Breast epithelium (tissue), 4 donors: ENCODE results near the gene CDH4. TPM values are rescaled to one million over a fixed set of nuclear protein-coding genes. Genes with fewer than 3 reads are reported as not detected.

Experiments used
- DNase-seq, 2 donors: peaks; one replicate each; pipeline ENCODE4 v3.0.0-alpha.2; 2019; ENCODE audit warnings: low spot score in 2 of 2
- H3K27ac ChIP-seq, 2 donors: fragments of 200-600 bp; sonication (generic) in 1 of 2; one replicate each; pipeline ENCODE4 v1.5.1; 2016 to 2019; ENCODE audit warnings: mild to moderate bottlenecking in 1 of 2
- H3K27me3 ChIP-seq, 2 donors: fragments of 200-600 bp; sonication (generic) in 1 of 2; one replicate each; pipeline versions ENCODE4 v1.5.1 to v1.6.0; 2017 to 2019; ENCODE audit warnings: control low read depth in 1 of 2, mild to moderate bottlenecking in 1 of 2
- H3K36me3 ChIP-seq: fragments of 200-600 bp; one replicate; pipeline ENCODE4 v1.5.1; 2019
- H3K4me1 ChIP-seq, 2 donors: fragments of 200-600 bp; sonication (generic); one replicate each; pipeline ENCODE4 v1.5.1; 2016 to 2019; ENCODE audit warnings: control low read depth in 1 of 2
- H3K4me3 ChIP-seq, 3 donors: fragments of 200-600 bp; sonication (generic); 1 replicate in 2 of 3; 2 replicates in 1 of 3; pipeline ENCODE4 v1.5.1; 2016 to 2019; ENCODE audit warnings: mild to moderate bottlenecking in 3 of 3, moderate library complexity in 2 of 3
- H3K9me3 ChIP-seq, 2 donors: fragments of 200-600 bp; sonication (generic) in 1 of 2; one replicate each; pipeline ENCODE4 v1.5.1; 2016 to 2019; ENCODE audit warnings: control low read depth in 1 of 2
- POLR2A ChIP-seq: fragments of 450-650 bp; IDR thresholded peaks from one replicate; pipeline ENCODE4 v1.6.1; 2016; ENCODE audit warnings: antibody characterized with exemption, mild to moderate bottlenecking, moderate library complexity
- POLR2AphosphoS5 ChIP-seq, 3 donors: sonication (generic); formaldehyde crosslinking; IDR thresholded peaks; one replicate each; pipeline ENCODE4 v1.6.1; 2017; ENCODE audit warnings: antibody characterized with exemption in 3 of 3
- intact Hi-C: fragments of 100-400 bp; cut with DNase I; formaldehyde crosslinking; loops from one replicate; pipeline ENCODE4 v1.15.1; 2023; ENCODE audit warnings: low total_unique reads
- total RNA-seq, 3 donors: library from RNA; depleted of rRNA; stranded (reverse); fragments of >200 nt; gene quantifications; one replicate each; pipeline ENCODE4 v1.1.0, GENCODE V29; 2016
- TF ChIP-seq, protein P1 (sequence below), 3 donors: fragments of 450-650 bp; IDR thresholded peaks; one replicate each; pipeline ENCODE4 v1.5.1; 2016 to 2017; ENCODE audit warnings: antibody characterized with exemption in 3 of 3, mild to moderate bottlenecking in 3 of 3, moderate library complexity in 3 of 3

Gene CDH4
- total RNA-seq, 3 donors from 2014 or later: under 0.01 TPM; not detected in 2

DNA sequence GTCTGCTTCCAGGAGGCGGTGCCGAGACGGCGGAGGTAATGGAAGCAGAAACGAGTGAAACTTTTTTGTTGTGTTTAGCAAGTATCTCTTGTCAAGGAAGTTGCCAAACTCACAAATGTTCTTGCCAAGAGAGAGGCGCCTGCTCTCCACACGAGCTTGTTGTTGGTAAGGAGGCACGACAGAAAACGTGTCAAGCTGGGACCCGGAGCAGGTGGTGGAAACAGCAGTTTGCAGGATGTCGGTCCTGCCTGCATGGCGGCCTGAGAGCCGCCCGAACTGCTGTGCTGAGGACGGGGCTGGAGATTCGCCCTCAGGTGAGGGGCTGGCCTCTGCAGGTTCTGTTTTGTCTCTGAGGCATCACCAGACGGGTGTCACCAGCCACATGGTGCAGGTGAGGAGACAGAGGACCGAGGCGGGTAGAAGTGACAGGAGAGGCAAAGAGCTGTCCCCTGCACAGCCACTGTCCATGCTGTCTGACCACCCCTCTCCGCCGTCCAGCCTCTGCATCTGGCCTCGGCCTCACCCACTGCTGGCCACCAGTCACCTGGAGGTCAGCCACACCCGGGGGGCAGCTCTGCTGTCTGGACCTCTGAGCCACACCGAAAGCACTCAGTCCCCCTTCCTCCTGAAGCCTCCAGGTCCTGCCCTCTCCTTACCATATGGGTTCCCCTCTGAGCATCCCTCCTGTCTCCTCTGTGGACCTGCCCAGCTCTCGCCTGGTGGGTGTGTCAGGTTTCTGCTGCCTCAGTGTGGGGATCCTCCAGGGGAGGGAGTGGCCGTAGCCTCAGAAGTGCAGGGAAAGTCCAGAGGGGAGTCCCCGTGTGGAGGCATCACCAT is 552.1 kb downstream of the CDH4 start:
- no peak overlapping the region for H3K27ac ChIP-seq
- intact Hi-C loops: no loop called here
- H3K4me3 ChIP-seq: peak overlapping the region in 2 of 3 donors; percentile 12 to 41
- H3K4me1 ChIP-seq: no peaks in the 10 kb centered on the region
- no peaks in the 10 kb centered on the region for H3K9me3 ChIP-seq
- DNase-seq: no peak
- H3K27me3 ChIP-seq: peaks cover 3 to 76% of the 10 kb centered on the region in 2 donors
- no peaks in the 10 kb centered on the region for H3K36me3 ChIP-seq
- TF ChIP-seq POLR2A (no peak), POLR2AphosphoS5 (IDR thresholded peaks at IDR 0.05) (no peak)
- TF ChIP-seq, protein P1, sequence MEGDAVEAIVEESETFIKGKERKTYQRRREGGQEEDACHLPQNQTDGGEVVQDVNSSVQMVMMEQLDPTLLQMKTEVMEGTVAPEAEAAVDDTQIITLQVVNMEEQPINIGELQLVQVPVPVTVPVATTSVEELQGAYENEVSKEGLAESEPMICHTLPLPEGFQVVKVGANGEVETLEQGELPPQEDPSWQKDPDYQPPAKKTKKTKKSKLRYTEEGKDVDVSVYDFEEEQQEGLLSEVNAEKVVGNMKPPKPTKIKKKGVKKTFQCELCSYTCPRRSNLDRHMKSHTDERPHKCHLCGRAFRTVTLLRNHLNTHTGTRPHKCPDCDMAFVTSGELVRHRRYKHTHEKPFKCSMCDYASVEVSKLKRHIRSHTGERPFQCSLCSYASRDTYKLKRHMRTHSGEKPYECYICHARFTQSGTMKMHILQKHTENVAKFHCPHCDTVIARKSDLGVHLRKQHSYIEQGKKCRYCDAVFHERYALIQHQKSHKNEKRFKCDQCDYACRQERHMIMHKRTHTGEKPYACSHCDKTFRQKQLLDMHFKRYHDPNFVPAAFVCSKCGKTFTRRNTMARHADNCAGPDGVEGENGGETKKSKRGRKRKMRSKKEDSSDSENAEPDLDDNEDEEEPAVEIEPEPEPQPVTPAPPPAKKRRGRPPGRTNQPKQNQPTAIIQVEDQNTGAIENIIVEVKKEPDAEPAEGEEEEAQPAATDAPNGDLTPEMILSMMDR (IDR thresholded peaks at IDR 0.05): no peak

DNA sequence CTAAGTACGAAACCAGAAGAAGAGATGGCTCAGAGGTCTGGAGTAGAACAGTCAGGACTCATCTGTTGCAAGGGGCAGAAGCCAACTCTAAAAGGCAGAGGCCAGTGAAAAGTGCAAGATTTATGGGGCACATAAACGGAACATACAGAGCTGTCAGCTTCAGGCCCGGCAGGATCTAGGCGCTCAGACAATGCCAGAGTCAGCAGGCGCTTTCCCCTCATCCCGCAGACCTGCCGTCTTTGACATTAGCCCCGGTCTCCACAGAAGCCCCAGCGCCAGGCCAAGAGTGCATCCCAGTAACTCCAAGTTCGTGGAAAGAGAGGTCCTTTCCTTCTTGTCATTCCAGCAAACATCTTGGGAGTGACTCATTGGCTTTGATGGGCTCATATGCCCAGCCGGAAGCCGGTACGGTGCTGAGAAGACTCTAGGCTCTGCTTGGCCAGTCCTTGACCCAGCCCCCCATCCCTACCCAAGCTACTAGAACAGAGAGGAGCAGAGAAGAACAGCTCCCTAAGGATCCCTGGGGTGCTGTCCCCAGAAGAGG is 552.8 kb downstream of the CDH4 start:
- no peaks in the 10 kb centered on the region for H3K4me1 ChIP-seq
- DNase-seq: no peak
- intact Hi-C loops: no loop called here
- H3K27ac ChIP-seq: no peak overlapping the region
- no peaks in the 10 kb centered on the region for H3K36me3 ChIP-seq
- no peak overlapping the region for H3K4me3 ChIP-seq
- H3K27me3 ChIP-seq: peaks cover 3 to 71% of the 10 kb centered on the region in 2 donors
- no peaks in the 10 kb centered on the region for H3K9me3 ChIP-seq
- TF ChIP-seq POLR2AphosphoS5 (IDR thresholded peaks at IDR 0.05) (no peak), POLR2A (no peak)
- TF ChIP-seq, protein P1 (IDR thresholded peaks at IDR 0.05): no peak

DNA sequence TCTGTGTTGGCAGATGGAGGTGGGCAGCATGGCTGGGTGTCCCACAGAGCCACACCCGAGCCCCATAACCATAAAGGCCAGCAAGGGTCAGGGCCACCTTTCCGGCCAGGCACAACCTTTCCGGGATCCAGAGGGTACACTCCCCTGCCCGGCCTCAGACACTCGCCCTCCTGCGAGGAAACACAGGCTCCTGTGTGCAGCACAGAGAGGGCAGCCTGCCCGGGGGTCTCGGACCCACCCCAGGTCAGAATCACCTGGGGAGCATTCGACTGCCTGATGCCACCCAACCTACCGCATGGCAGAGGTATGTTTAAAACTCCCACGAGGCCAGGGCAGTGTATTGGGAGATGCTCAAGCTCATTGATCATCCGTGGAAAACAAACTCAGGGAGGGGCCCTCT is 553.3 kb downstream of the CDH4 start:
- DNase-seq: no peak
- H3K4me3 ChIP-seq: no peak overlapping the region
- intact Hi-C loops: no loop called here
- no peaks in the 10 kb centered on the region for H3K36me3 ChIP-seq
- no peak overlapping the region for H3K27ac ChIP-seq
- no peaks in the 10 kb centered on the region for H3K9me3 ChIP-seq
- no peaks in the 10 kb centered on the region for H3K4me1 ChIP-seq
- TF ChIP-seq, protein P1 (IDR thresholded peaks at IDR 0.05): no peak
- TF ChIP-seq POLR2AphosphoS5 (IDR thresholded peaks at IDR 0.05) (no peak), POLR2A (no peak)
- H3K27me3 ChIP-seq: peaks cover 0 to 65% of the 10 kb centered on the region in 2 donors

DNA sequence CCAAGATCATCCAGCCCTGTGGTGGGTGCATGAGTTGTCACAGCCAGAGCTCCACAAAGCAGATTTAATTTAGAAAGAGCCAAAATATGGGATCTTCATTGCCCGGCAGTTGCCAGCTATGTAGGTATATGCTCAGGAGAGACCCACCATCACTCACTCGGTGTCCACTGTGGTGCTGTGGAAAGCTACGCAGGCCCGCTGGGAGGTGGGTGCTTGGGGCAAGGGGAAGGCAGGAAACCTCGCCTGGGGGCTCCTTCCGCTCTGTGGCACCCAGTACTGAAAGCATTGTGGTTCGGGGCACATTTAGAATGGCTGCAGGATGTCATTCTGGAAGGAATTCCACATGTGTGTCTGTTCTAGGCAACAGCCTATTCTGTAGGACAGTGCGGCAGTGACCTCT is 553.7 kb downstream of the CDH4 start:
- TF ChIP-seq, protein P1 (IDR thresholded peaks at IDR 0.05): no peak
- TF ChIP-seq POLR2AphosphoS5 (IDR thresholded peaks at IDR 0.05): no peak
- no peak for TF ChIP-seq POLR2A
- no peak for DNase-seq
- Histone ChIP-seq H3K36me3 (no peaks in the 10 kb centered on the region), H3K4me3 (no peak overlapping the region), H3K9me3 (no peaks in the 10 kb centered on the region), H3K27ac (no peak overlapping the region), H3K4me1 (no peaks in the 10 kb centered on the region), H3K27me3 (peaks cover 0 to 65% of the 10 kb centered on the region in 2 donors)
- intact Hi-C loops: no loop called here

DNA sequence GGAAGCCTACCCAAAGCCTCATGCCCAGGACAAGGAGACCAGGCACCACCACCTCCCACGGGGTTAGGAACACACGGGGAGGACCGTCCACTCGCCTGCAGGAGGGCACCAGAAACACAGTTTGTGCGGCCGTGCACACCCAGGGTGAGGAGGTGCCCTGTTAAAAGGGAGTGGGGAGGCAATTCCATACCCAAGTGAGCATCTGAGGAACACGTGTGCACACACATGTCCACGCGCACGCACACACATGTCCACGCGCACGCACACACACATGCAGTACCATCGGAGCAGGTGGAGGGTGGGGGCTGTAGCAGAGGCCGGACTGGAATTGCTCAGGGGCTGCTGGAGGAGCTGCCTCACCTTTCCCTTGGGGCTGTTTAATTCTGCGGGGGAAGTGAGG is 554.3 kb downstream of the CDH4 start:
- DNase-seq: no peak
- Histone ChIP-seq H3K4me3 (no peak overlapping the region), H3K27me3 (peaks cover 0 to 60% of the 10 kb centered on the region in 2 donors), H3K4me1 (no peaks in the 10 kb centered on the region), H3K36me3 (no peaks in the 10 kb centered on the region), H3K27ac (no peak overlapping the region), H3K9me3 (no peaks in the 10 kb centered on the region)
- intact Hi-C loops: no loop called here
- TF ChIP-seq, protein P1 (IDR thresholded peaks at IDR 0.05): no peak
- TF ChIP-seq POLR2A: no peak
- no peak for TF ChIP-seq POLR2AphosphoS5 (IDR thresholded peaks at IDR 0.05)
